ENCODE results near the gene CAPN9.

CAPN9 gene

GRCh38 chr1:230833511-230833910 is 86.3 kb downstream of the CAPN9 start:
- Histone ChIP-seq H3K4me3 (ENCODE audit: low read length) (no peak overlapping the region), H3K9me3 (ENCODE audit: control insufficient read depth, insufficient read depth, low read length) (no peaks in the 10 kb centered on the region), H3K27me3 (ENCODE audit: control insufficient read depth, low read length) (no peaks in the 10 kb centered on the region), H3K79me2 (ENCODE audit: control insufficient read depth, low read length) (no peaks in the 10 kb centered on the region), H3F3A (ENCODE audit: control insufficient read depth, insufficient read depth) (no peaks in the 10 kb centered on the region), H3K36me3 (ENCODE audit: control insufficient read depth, low read length) (no peaks in the 10 kb centered on the region), H4K20me1 (ENCODE audit: control insufficient read depth, insufficient read depth, low read depth, low read length) (no peaks in the 10 kb centered on the region), H3K9me2 (replicated peaks; ENCODE audit: control insufficient read depth, low read length) (no peaks in the 10 kb centered on the region), H3K4me2 (ENCODE audit: low read length) (no peak overlapping the region), H3K4me1 (ENCODE audit: control insufficient read depth, low read length) (no peaks in the 10 kb centered on the region), H3K27ac (ENCODE audit: low read depth, low read length) (no peak overlapping the region)
- TF ChIP-seq EZH2phosphoT487 (IDR thresholded peaks at IDR 0.05; ENCODE audit: borderline replicate concordance, low read length) (no peak), CTCF (IDR thresholded peaks at IDR 0.05; ENCODE audit: low read depth, low read length, poor library complexity, severe bottlenecking) (no peak)

GRCh38 chr1:230834292-230834691 is 87.1 kb downstream of the CAPN9 start:
- Histone ChIP-seq H3K4me2 (ENCODE audit: low read length) (no peak overlapping the region), H3F3A (ENCODE audit: control insufficient read depth, insufficient read depth) (no peaks in the 10 kb centered on the region), H3K9me2 (replicated peaks; ENCODE audit: control insufficient read depth, low read length) (no peaks in the 10 kb centered on the region), H3K4me1 (ENCODE audit: control insufficient read depth, low read length) (no peaks in the 10 kb centered on the region), H3K79me2 (ENCODE audit: control insufficient read depth, low read length) (no peaks in the 10 kb centered on the region), H3K27ac (ENCODE audit: low read depth, low read length) (no peak overlapping the region), H4K20me1 (ENCODE audit: control insufficient read depth, insufficient read depth, low read depth, low read length) (no peaks in the 10 kb centered on the region), H3K9me3 (ENCODE audit: control insufficient read depth, insufficient read depth, low read length) (no peaks in the 10 kb centered on the region), H3K36me3 (ENCODE audit: control insufficient read depth, low read length) (no peaks in the 10 kb centered on the region), H3K4me3 (ENCODE audit: low read length) (no peak overlapping the region), H3K27me3 (ENCODE audit: control insufficient read depth, low read length) (no peaks in the 10 kb centered on the region)
- TF ChIP-seq CTCF (IDR thresholded peaks at IDR 0.05; ENCODE audit: low read depth, low read length, poor library complexity, severe bottlenecking) (no peak), EZH2phosphoT487 (IDR thresholded peaks at IDR 0.05; ENCODE audit: borderline replicate concordance, low read length) (no peak)

DNA sequence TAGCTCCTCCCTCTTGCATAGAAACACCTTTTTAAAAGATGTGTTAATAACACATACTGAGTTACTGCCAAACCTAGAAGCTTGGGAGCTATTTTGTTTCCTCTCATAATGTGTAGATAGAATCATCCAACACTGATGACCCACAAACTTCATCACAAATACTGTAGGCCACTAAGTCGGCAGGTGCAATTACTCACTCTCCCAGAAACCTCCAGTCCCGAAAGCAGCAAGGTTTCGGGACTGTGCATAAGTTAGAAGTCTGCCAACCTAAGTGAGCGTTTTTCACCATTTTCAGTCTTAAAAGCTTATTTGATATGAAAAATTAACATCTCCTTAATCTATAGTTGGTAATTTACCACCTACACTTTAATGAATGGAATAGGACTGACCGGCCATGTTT is 89.2 kb downstream of the CAPN9 start:
- no peaks in the 10 kb centered on the region for H3K9me2 ChIP-seq (replicated peaks; ENCODE audit: control insufficient read depth, low read length)
- no peak for TF ChIP-seq EZH2phosphoT487 (IDR thresholded peaks at IDR 0.05; ENCODE audit: borderline replicate concordance, low read length)
- no peak for TF ChIP-seq CTCF (IDR thresholded peaks at IDR 0.05; ENCODE audit: low read depth, low read length, poor library complexity, severe bottlenecking)
- H3K9me3 ChIP-seq (ENCODE audit: control insufficient read depth, insufficient read depth, low read length), result no peaks in the 10 kb centered on the region
- no peaks in the 10 kb centered on the region for H3F3A ChIP-seq (ENCODE audit: control insufficient read depth, insufficient read depth)
- H4K20me1 ChIP-seq (ENCODE audit: control insufficient read depth, insufficient read depth, low read depth, low read length), result no peaks in the 10 kb centered on the region
- H3K36me3 ChIP-seq (ENCODE audit: control insufficient read depth, low read length), result no peaks in the 10 kb centered on the region
- no peaks in the 10 kb centered on the region for H3K27me3 ChIP-seq (ENCODE audit: control insufficient read depth, low read length)
- H3K79me2 ChIP-seq (ENCODE audit: control insufficient read depth, low read length), result no peaks in the 10 kb centered on the region
- no peak overlapping the region for H3K27ac ChIP-seq (ENCODE audit: low read depth, low read length)
- no peaks in the 10 kb centered on the region for H3K4me1 ChIP-seq (ENCODE audit: control insufficient read depth, low read length)
- no peak overlapping the region for H3K4me3 ChIP-seq (ENCODE audit: low read length)
- no peak overlapping the region for H3K4me2 ChIP-seq (ENCODE audit: low read length)

DNA sequence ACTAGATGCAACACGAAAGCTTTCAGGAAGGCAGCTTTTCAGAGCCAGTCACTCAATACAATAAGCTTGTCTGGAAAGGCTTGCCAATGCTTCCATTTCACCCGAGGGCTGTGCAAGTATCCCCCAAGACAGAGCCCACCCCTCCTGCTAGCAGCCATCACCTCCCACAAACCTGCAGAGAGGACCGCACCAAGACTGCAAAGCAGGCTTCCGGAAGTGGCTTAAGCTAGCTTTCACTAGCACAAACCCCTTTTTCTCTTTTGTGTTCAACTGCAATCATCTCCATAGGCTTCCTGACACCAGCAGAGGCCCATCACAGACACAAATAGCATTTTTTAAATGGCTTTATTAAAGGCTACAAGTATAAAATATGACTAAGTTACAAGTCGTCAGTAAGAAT is 89.6 kb downstream of the CAPN9 start:
- Histone ChIP-seq H3K79me2 (ENCODE audit: control insufficient read depth, low read length) (no peaks in the 10 kb centered on the region), H3K4me2 (ENCODE audit: low read length) (no peak overlapping the region), H3K27ac (ENCODE audit: low read depth, low read length) (no peak overlapping the region), H3K9me2 (replicated peaks; ENCODE audit: control insufficient read depth, low read length) (no peaks in the 10 kb centered on the region), H3K27me3 (ENCODE audit: control insufficient read depth, low read length) (no peaks in the 10 kb centered on the region), H3K4me1 (ENCODE audit: control insufficient read depth, low read length) (no peaks in the 10 kb centered on the region), H3K9me3 (ENCODE audit: control insufficient read depth, insufficient read depth, low read length) (no peaks in the 10 kb centered on the region), H3F3A (ENCODE audit: control insufficient read depth, insufficient read depth) (no peaks in the 10 kb centered on the region), H4K20me1 (ENCODE audit: control insufficient read depth, insufficient read depth, low read depth, low read length) (no peaks in the 10 kb centered on the region), H3K36me3 (ENCODE audit: control insufficient read depth, low read length) (no peaks in the 10 kb centered on the region), H3K4me3 (ENCODE audit: low read length) (no peak overlapping the region)
- no peak for TF ChIP-seq CTCF (IDR thresholded peaks at IDR 0.05; ENCODE audit: low read depth, low read length, poor library complexity, severe bottlenecking)
- TF ChIP-seq EZH2phosphoT487 (IDR thresholded peaks at IDR 0.05; ENCODE audit: borderline replicate concordance, low read length), result no peak
